Posterior cingulate gyrus (tissue), 11 donors: ENCODE data around the gene SRGAP2C.
"Not testable (repeated sequence)": the region's sequence is repeated elsewhere in the genome, so short reads cannot be mapped to it uniquely, and the experiment has no call there.

ENCODE experiments used
- DNase-seq, 10 donors: peaks; one replicate each; pipeline versions ENCODE4 v3.0.0 to v3.0.0-alpha.2; 2020 to 2021; ENCODE audit warnings: mixed read lengths in 3 of 10
- intact Hi-C: fragments of 100-400 bp; cut with DNase I; formaldehyde crosslinking; loops from one replicate; pipeline ENCODE4 v1.15.1; 2023

SRGAP2C gene

DNA sequence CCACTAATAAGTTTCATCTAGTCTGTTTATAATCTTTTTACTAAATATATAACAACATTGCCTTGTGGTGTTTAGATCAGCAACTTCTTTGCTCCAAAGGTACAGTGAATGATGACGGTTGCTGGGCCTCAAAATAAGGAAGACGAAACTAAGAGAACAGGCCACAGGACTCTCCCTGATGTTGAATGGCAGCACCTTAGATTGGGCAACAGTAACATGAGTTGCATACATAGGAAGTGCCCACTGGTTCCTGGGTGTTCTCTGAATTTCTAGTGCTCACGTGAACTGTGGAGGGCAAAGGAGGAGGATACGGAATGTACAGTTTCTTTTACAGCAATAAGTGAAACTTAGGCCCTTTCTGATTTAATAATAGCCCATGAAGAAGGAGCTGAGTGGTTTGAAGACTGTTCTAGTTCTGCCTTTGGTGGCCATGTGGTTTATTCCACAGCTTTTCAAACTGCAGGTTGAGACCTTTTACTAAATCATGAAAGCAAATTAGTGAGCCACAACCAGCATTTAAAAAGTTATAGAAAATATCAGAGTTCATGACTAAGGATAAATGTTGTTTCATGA, 86.5 kb downstream of the SRGAP2C start:
- DNase-seq, intact Hi-C loops: not testable (repeated sequence)

DNA sequence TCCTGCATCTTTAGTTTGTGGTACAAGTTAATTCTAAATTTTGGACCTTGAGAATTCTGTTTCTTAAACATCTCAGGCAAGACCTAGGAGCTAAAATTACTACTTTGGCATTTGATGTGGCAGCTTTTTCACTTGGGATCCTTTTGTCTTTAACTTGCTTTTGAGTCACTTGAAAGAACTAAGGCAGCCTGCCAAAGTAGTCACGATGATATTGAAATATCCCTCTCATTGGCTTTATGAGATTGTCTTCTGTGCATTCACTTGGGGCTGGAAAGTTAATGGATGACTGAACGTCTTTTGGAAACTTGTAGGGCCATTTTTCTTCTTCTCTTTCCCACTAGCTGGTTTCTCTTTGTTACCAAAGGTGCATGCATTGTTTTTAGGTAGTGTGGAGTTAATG, 90.7 kb downstream of the SRGAP2C start:
- DNase-seq, intact Hi-C loops: not testable (repeated sequence)

DNA sequence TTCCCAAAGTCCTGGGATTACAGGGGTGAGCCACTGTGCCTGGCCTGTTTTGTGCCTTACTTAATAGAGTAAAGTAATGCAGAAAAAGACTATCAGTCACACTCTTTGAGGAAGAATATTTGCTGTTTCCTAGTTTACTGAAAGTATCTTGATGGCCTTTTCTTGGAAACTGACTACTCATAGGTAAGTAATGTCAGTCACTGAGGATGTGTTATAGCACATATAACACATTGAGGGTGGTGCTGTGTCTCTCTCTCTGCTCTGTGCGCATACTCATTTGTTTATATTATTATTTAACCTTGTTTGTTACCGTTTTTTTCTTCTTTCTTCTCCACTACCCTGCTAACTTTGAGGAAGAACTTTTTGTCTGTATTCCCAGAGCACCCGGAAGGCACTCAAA, 93.4 kb downstream of the SRGAP2C start:
- intact Hi-C loops, DNase-seq: not testable (repeated sequence)

DNA sequence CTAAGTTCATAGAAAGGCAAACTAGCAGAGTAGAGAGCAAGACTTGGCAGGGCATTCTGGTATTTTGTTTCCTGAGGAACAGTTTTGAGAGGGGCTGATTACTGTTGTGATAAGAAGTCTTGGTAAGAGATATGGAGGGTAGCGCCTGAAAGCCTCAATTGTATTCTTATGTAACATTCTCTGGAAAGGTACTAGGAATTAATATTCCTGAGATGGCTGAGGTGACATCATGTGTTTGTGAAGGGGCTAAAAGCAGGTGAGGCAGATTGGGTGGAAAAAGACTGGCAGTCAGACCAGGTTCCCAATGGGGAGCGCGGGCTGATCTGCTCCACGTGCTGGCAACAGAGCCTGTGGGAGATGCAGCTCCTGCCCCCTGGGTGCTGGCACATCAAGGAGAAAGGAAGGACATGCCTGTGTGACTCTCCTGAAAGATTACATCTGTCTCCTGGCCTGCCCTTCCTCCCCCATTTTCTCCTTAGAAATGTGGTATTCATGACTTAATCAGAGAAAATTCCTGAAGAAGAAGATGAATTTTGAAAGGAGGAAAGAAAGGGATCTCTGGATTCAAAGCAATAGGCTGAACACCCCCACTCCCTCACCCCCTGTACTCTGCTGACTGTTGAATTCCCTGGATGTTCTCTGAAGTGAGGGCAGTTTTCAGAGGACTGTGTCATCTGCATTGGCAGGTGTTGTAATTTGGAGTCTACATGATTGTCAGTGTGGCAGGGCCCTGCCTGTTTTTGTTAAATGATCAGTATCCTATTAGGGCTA, 94.2 kb downstream of the SRGAP2C start:
- DNase-seq = peak in 1 of 10 donors; percentile 36
- intact Hi-C loops = not testable (repeated sequence)

DNA sequence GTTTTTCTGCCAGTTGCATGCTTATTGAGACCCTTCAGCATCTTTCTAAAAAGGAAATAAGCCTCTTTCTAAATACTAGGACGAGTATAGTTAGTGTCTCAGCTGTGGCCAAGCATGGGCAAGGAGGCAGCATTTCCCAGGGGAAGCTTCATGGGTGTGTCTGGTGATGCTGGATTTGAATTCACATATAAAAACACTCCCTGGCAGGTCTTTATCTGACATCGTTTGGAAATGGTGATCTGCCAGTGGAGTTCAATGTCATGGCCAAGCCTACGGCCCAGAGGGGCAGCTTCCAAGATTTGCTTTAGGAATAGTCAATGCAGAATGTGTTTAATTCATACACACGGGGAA, 94.7 kb downstream of the SRGAP2C start:
- intact Hi-C loops, DNase-seq: not testable (repeated sequence)

DNA sequence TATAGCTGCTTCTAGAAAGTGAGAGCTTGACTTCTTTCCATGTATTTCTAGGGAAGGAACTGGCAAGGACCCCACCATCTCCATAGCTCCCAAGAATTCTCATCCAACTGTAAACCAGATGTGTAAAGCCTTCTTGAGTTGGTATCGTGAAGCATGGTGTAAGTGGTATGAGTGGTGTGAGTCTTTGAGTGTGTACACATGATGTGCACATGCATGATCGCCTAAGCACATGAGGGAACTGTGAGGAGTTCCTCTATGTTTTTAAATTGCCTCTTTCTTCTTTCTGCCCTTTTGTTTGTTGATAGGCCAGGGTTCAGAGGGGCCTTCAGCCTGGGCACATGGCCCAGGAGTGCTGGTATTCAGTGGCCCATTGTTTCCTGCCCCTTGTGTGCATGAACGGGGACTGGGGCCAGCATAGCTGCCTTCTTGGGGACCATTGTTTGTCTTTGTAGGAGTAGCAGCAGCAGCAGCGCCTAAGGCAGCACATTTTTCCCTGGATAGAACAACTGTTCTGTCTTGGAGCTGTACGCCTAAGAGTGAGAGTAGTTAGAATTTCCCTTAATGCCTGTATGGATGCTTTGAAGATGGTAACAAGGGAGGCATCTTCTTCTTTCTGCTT, 96.0 kb downstream of the SRGAP2C start:
- intact Hi-C loops = not testable (repeated sequence)
- DNase-seq = peak in 7 of 10 donors; percentile 9 to 89 (median 18)

DNA sequence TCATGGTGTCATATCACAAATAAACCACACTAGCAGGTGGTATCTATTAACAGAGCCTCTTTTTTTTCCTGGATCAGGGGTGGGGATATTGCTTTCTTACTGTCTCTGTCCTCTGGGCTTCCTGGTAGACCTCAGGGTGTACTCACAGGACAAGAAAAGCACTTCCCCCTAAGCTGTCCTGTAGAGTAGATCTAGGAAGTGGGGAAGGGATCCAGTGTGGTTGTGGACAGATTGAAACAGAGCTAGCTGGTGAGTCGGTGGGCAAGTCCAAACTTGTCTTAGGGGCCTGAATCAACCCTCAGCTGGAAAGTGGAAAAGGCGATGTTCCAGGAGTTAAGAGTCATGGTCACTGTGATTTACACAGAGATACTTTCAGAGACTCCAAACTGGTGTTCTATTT, 96.7 kb downstream of the SRGAP2C start:
- intact Hi-C loops, DNase-seq: not testable (repeated sequence)

DNA sequence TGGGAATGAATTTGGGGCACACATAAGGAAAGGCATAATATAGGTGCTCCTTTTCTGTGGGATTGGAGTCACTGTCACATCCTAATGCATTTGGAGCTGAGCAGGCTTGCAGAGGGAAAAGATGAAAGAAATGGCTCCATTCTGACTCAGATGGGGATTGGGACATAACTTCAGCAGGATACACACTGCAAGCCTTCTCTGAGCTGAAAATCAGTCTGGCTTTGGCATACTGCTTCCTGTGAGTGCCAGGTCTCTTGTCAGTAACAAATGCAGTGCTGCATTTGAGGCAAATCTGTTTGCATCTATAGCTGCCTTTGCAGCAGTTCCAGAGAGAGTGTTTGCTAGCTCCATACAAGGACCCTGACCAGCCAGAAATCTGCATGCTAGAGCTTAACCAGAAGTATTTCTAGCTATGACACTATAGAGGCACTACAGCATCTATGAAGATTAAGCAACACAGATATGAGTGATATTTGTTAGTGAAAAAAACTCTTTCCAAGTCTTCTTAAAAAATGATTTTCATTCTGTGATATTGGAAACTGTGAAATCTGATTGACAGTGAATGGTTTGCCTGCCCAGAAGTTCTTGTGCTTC, 98.9 kb downstream of the SRGAP2C start:
- DNase-seq = peak in 1 of 10 donors; percentile 7
- intact Hi-C loops = not testable (repeated sequence)

DNA sequence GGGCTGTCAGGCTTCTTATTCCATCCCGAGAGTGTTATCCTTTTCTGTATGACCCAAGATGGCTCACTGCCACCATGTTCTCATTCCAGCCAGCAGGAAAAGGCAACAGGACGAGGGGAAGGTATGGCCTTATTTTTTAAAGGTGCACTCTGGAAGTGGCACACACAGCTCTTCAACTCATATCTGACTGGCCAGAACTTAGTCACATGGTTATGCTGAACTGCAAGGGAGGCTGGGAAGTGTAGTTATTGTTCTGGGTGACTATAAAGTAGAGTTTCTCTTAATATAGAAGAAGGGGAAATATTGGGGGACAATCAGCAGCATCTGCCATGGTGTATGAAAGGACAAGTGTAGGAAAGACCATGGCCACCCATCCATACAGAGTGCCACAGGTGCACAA, 107.8 kb downstream of the SRGAP2C start:
- intact Hi-C loops, DNase-seq: not testable (repeated sequence)

DNA sequence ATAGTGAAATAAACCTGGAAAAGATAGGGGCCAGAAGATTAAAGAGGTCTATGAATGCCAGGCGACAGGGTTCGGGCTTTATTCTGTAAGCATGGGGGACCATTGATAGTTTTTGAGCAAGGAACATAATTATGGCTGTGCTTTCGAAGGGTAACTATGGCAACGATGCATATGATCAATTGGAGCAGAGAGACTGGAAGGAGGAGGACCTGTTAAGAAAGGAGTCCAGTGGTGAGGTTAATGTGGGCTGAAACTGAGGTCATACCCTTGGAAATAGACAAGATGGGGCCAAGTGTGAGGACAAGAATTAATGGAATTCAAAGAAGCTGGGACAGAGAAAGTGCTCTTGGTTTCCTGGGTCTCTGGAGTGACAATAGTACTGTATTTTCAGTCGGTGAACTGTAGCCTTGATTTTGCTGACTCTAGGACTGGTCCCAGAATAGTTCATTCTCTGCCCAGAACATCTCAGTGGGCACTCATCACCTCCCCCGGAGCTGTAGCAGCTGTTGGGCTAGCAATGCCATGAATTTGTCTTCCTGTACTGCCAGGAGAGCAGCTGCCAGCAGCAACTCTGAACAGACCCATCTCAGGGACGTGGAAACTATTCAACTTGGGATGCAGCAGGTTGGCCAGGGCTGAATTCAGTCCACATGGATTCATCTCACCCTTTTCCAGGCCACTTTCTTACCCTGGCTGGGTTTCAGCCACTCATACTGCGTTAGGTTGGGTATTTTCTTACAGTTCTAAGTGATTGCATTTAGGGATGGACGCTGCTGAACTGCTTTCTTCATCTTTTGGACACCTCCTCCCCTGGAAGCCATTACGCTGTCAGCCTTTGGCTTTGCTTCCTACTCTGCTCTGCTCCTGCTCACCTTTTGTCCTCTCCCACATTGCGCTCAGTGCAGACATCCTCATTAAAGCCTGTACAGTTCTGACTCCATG, 108.8 kb downstream of the SRGAP2C start:
- DNase-seq, intact Hi-C loops: not testable (repeated sequence)

DNA sequence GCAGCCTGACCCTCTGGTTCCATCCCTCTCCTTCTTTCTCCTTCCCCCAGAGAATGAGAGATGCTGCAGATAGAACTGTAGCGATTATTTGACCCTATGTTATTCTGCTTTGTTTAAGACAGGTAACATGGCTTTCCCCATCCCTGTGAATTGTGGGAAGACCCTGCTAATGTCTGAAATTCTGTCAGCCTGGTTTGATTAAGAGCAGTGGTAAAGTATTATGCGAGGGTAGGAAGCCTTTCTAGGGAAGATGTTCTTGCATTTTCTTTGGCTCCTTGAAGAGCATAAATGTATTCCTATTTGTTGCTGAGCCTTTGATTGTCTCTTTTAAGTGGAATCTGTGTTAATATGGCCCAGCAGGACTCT, 109.4 kb downstream of the SRGAP2C start:
- DNase-seq, intact Hi-C loops: not testable (repeated sequence)

DNA sequence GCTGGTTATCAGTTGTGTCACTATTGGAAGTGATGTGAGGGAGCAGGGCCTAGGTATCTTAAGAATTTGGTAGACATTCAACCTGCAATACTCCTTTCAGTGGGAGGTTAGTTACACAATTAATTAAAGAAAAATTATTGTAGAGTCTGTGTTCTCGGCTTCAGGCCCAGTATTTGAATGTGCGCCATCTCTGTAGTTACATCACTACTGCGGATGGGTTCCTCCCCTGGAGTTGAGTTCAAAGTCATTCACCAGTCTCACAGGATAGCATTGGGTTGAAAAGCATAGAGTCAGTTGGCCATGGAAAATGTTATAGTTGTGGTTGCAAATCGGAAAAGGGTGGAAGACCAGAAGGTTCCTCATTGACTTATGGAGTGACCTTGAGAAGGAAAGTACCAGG, 111.8 kb downstream of the SRGAP2C start:
- not testable (repeated sequence) for DNase-seq

DNA sequence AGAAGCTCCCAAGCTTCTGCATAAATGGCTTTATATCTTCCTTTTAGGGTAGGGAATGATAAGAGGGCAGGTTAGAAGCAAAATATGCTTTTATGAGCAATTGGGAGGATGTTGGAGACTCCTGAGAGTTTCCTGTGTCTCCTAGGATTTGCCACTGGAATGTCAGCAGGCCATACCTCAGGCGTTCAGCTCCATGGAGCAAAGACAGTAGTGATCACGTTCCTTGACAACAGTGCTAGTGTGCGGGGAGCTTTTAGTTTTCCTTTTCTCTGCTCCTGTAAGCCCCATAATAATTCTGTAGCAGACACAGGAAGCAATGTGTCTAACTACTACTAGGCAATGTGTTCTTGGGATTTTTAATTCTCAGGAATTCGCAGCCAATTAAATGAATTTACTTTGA, 113.8 kb downstream of the SRGAP2C start:
- DNase-seq, intact Hi-C loops: not testable (repeated sequence)

More for the DNA sequence above, 111.8 kb downstream of the SRGAP2C start:
- intact Hi-C loops = not testable (repeated sequence)

DNA sequence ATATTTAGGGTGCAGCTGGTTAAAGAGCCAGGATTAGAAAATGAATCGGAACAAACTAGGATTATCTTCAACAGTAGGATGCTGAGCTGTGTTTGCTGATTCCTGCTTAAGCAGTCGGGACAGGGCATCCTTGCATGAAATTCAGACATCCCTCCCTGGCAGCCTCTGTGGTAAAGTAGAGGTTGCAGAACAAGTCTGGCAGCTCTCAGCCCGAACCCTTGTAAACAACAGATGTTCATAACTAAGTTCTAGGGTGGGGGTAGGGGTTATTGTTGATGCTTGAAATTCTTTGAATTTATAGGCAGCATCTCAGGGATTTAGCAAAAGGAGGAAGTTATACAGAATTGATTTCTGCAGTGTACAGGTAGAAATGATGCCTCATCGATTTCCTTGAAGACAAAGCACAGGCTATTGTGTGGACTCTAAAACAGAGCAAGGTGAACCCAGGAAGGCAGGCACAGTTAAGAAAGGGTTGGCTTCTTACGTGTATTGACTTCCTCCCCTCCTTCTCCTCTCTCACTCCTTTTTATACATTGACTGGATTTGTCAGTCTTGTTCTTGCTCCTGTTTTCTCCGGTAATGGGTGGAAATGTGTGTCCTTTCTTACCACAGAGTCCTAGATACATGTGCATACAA, 114.9 kb downstream of the SRGAP2C start:
- intact Hi-C loops, DNase-seq: not testable (repeated sequence)

DNA sequence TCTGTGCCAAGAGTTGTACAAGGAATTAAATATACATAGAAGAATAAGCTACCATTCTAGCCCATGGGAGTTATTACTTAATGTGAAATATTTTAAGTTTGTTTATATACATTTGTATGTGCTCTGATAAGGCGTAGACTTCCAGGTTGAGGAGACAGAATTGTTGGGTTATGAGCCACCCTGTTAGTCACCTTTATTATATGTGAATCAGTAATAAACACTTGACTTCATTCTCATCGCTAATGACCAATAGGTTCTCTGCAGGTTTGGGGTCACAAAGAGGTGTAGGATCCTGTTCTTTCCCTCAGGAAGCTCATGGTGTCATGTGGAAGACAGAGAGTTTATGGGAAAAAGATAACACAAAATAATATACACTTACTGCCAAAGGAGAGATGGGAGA, 117.1 kb downstream of the SRGAP2C start:
- DNase-seq, intact Hi-C loops: not testable (repeated sequence)

DNA sequence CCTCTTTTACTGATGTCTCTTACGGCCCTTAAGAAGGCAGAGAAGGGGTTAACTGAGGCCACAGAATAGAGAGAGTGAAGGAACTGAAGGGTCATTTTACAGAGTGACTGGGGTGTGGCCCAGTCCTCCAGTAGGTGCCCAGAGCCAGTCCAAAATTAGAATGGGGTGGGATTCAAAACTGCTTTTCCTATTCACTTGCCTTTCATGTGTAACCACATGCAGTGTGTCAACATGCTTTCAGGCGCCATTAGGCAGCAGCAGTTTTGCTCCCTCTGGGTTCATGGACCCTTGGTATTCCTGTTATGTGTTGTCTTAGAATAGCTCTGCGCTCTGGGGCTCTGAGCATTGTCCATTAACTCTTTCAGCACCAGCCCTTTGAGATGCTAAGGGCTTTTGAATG, 123.0 kb downstream of the SRGAP2C start:
- intact Hi-C loops = not testable (repeated sequence)
- DNase-seq = peak in 1 of 10 donors; percentile 5

DNA sequence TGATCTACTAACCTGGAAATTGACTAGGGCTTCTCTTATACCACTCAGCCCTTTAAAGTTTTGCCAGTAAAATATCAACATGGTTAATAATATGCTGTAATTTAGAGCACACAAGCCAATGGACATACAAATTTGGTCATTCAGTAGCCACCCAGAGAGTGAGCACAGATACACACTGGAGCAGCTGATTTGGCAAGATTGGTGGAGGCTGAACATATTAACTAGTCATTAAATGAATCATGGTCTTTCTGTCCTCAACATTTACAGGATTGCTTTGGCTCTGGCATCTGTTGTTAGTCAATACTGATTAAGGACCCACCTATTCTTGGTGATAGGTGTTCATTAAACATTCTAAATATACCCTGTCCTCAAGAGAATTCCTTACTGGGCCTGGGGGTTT, 130.7 kb downstream of the SRGAP2C start:
- intact Hi-C loops, DNase-seq: not testable (repeated sequence)

DNA sequence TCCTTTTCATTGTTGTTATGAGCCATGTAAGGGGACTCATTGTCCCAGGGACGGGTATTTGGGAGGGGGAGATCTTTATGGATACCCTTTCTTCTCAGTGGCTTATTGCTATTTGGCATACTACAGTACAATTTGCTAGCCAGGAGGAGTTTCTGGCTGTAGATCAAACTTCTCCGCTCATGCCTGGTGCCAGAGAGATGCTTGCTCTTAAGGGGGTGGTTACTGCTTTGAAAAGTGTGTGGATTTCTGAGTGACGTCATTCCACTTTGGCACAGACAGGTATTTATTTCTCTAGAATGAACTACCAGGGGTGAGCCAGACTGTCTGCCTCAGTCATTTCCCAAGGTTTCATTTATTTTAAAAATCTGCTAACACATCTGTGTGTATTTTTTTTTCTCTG, 131.3 kb downstream of the SRGAP2C start:
- not testable (repeated sequence) for DNase-seq

More for the DNA sequence above, 131.3 kb downstream of the SRGAP2C start:
- intact Hi-C loops = not testable (repeated sequence)
